ENCODE measurements around the gene TMEM168.

Gene TMEM168

GRCh38 chr7:112714917-112715316 is 75.3 kb downstream of the TMEM168 start:
- Histone ChIP-seq H3K4me3 (ENCODE audit: low read depth in 1 of 2, low read length in 2 of 2) (no peak overlapping the region), H3K9me3 (ENCODE audit: control insufficient read depth in 1 of 2, low read length in 2 of 2) (peaks cover 0 to 2% of the 10 kb centered on the region in 2 donors), H3K27me3 (ENCODE audit: low read depth, low read length) (no peaks in the 10 kb centered on the region), H3K36me3 (ENCODE audit: control insufficient read depth in 1 of 2, insufficient read depth in 2 of 2, low read length in 2 of 2) (no peaks in the 10 kb centered on the region), H3K4me1 (ENCODE audit: control insufficient read depth in 1 of 2, insufficient read depth in 2 of 2, low read length in 2 of 2) (no peaks in the 10 kb centered on the region), H3K27ac (ENCODE audit: low read length) (no peak overlapping the region)

Data from muscle layer of duodenum (tissue), 2 donors.